GM21723 (cell line): ENCODE results near the gene DUSP14.
A peak's percentile ranks its signal among the peaks of the same experiment; 100 is the strongest.
"Not testable (repeated sequence)": the region's sequence is repeated elsewhere in the genome, so short reads cannot be mapped to it uniquely, and the experiment has no call there.

Source experiments
- ATAC-seq: cut with Tn5 transposase; IDR thresholded peaks from one replicate; pipeline ENCODE4 v1.9.1; 2021; ENCODE audit warnings: mild to moderate bottlenecking, moderate library complexity; ENCODE audit not compliant: unreplicated experiment

DUSP14 gene

GRCh38 chr17:37489197-37490001, at the start of gene DUSP14:
DUSP14 (plus strand) TSS chr17:37489891; CDS start chr17:37512273, 22,382 bp downstream.
- ATAC-seq, result peak; percentile 60

GRCh38 chr17:37440424-37440823, 49.3 kb upstream of the DUSP14 start:
- no peak for ATAC-seq

- ATAC-seq, result peak; percentile 65
These were observed 48.2 kb upstream of the DUSP14 start for GRCh38 chr17:37441369-37442014.

GRCh38 chr17:37446027-37446426, 43.7 kb upstream of the DUSP14 start:
- no peak for ATAC-seq

- ATAC-seq, result no peak
These were observed 42.0 kb upstream of the DUSP14 start for GRCh38 chr17:37447641-37448040.

GRCh38 chr17:37450112-37450511, 39.6 kb upstream of the DUSP14 start:
- no peak for ATAC-seq

- not testable (repeated sequence) for ATAC-seq
These were observed 31.9 kb upstream of the DUSP14 start for GRCh38 chr17:37457801-37458200.

- no peak for ATAC-seq
These were observed 30.9 kb upstream of the DUSP14 start for GRCh38 chr17:37458805-37459204.

- ATAC-seq, result no peak
These were observed 28.0 kb upstream of the DUSP14 start for GRCh38 chr17:37461668-37462067.

- ATAC-seq, result no peak
These were observed 27.2 kb upstream of the DUSP14 start for GRCh38 chr17:37462492-37462891.

GRCh38 chr17:37463039-37463438, 26.7 kb upstream of the DUSP14 start:
- ATAC-seq, result no peak

GRCh38 chr17:37465069-37465616, 24.5 kb upstream of the DUSP14 start:
- ATAC-seq, result no peak

GRCh38 chr17:37466471-37466870, 23.2 kb upstream of the DUSP14 start:
- no peak for ATAC-seq

- ATAC-seq, result no peak
These were observed 19.5 kb upstream of the DUSP14 start for GRCh38 chr17:37470181-37470580.

- no peak for ATAC-seq
These were observed 13.8 kb upstream of the DUSP14 start for GRCh38 chr17:37475731-37476420.

- no peak for ATAC-seq
These were observed 13.1 kb upstream of the DUSP14 start for GRCh38 chr17:37476431-37477120.

GRCh38 chr17:37478187-37478586, 11.5 kb upstream of the DUSP14 start:
- no peak for ATAC-seq

- ATAC-seq, result no peak
These were observed 10.7 kb upstream of the DUSP14 start for GRCh38 chr17:37479025-37479424.

GRCh38 chr17:37480427-37480826, 9.3 kb upstream of the DUSP14 start:
- no peak for ATAC-seq

GRCh38 chr17:37481001-37481665, 8.6 kb upstream of the DUSP14 start:
- ATAC-seq, result no peak
